HepG2 (cell line): ENCODE data around the gene SMDT1. TPM values are rescaled to one million over a fixed set of nuclear protein-coding genes. Genes with fewer than 3 reads are reported as not detected.

ENCODE experiments used
- ARID2 ChIP-seq: sonication (generic); formaldehyde crosslinking; IDR thresholded peaks from 2 replicates; pipeline ENCODE4 v1.8.1; 2022; ENCODE audit warnings: mild to moderate bottlenecking, missing genetic modification reagents, borderline replicate concordance
- ASH2L ChIP-seq: fragments of 300-600, 200-600 bp; sonication (generic); IDR thresholded peaks from 2 replicates; pipeline ENCODE4 v1.7.0; 2017; ENCODE audit warnings: low read depth, mild to moderate bottlenecking, moderate library complexity, mixed read lengths, low read length; ENCODE audit not compliant: insufficient read length
- BCL6 ChIP-seq: IDR thresholded peaks from 2 replicates; pipeline ENCODE4 v1.6.1; 2016; ENCODE audit warnings: missing genetic modification reagents, missing compliant biosample characterization
- CREB1 ChIP-seq, 2 experiments: fragments of 450-650 bp in 1 of 2; IDR thresholded peaks; 2 replicates each; pipeline ENCODE4 v1.6.1; 2016 to 2017; ENCODE audit warnings: control low read depth in 1 of 2, mild to moderate bottlenecking in 1 of 2, missing compliant biosample characterization in 1 of 2, missing genetic modification characterization in 1 of 2
- CREM ChIP-seq, 2 experiments: sonication (generic) in 1 of 2; formaldehyde crosslinking in 1 of 2; IDR thresholded peaks; 2 replicates each; pipeline versions ENCODE4 v1.4.0 to v1.6.1; 2016 to 2020; ENCODE audit warnings: antibody characterized with exemption in 1 of 2, mild to moderate bottlenecking in 1 of 2, missing genetic modification reagents in 1 of 2
- FOXC1 ChIP-seq: sonication (generic); formaldehyde crosslinking; IDR thresholded peaks from 2 replicates; pipeline ENCODE4 v1.8.0; 2022; ENCODE audit warnings: mild to moderate bottlenecking, missing genetic modification reagents, borderline replicate concordance
- FOXP1 ChIP-seq, 2 experiments: fragments of 450-650 bp in 1 of 2; IDR thresholded peaks; 2 replicates each; pipeline ENCODE4 v1.6.1; 2017 to 2018; ENCODE audit warnings: antibody characterized with exemption in 1 of 2
- GFI1 ChIP-seq: sonication (generic); formaldehyde crosslinking; IDR thresholded peaks from 2 replicates; pipeline ENCODE4 v1.5.0; 2020; ENCODE audit warnings: missing genetic modification reagents, mild to moderate bottlenecking, borderline replicate concordance
- HIVEP1 ChIP-seq: sonication (generic); formaldehyde crosslinking; IDR thresholded peaks from 2 replicates; pipeline ENCODE4 v1.4.0; 2020; ENCODE audit warnings: mild to moderate bottlenecking, missing genetic modification reagents
- HOMEZ ChIP-seq: IDR thresholded peaks from 2 replicates; pipeline ENCODE4 v1.6.1; 2016; ENCODE audit warnings: low read depth
- HOXA7 ChIP-seq: sonication (generic); formaldehyde crosslinking; IDR thresholded peaks from 2 replicates; pipeline ENCODE4 v1.8.1; 2022; ENCODE audit warnings: mild to moderate bottlenecking, missing genetic modification reagents, moderate library complexity
- KDM1A ChIP-seq: IDR thresholded peaks from 2 replicates; pipeline ENCODE4 v1.6.1; 2016; ENCODE audit warnings: missing compliant biosample characterization
- MAZ ChIP-seq, 2 experiments: sonication (generic) in 1 of 2; formaldehyde crosslinking in 1 of 2; IDR thresholded peaks; 2 replicates each; pipeline versions ENCODE4 v1.5.0 to v1.6.1; 2012 to 2020; ENCODE audit warnings: low read depth in 2 of 2, mild to moderate bottlenecking in 2 of 2, borderline replicate concordance in 1 of 2, improper control_type of control experiment in 1 of 2, low read length in 1 of 2, missing genetic modification reagents in 1 of 2, moderate library complexity in 1 of 2
- SRF ChIP-seq: IDR thresholded peaks from 2 replicates; pipeline ENCODE4 v1.6.1; 2011; ENCODE audit warnings: mild to moderate bottlenecking, low read depth, low read length, moderate library complexity
- ZBTB8A ChIP-seq: sonication (generic); formaldehyde crosslinking; IDR thresholded peaks from 2 replicates; pipeline ENCODE4 v1.4.0; 2020; ENCODE audit warnings: mild to moderate bottlenecking, low read depth, missing genetic modification reagents, borderline replicate concordance
- ZNF225 ChIP-seq: sonication (generic); formaldehyde crosslinking; IDR thresholded peaks from 2 replicates; pipeline ENCODE4 v1.4.0; 2020; ENCODE audit warnings: mild to moderate bottlenecking, missing genetic modification reagents
- ZNF263 ChIP-seq: sonication (generic); formaldehyde crosslinking; IDR thresholded peaks from 2 replicates; pipeline ENCODE4 v1.4.0; 2020; ENCODE audit warnings: missing genetic modification reagents
- ZNF614 ChIP-seq: IDR thresholded peaks from 2 replicates; pipeline ENCODE4 v1.6.1; 2018; ENCODE audit warnings: missing biosample characterization, missing genetic modification reagents, inconsistent platforms, borderline replicate concordance
- ZSCAN12 ChIP-seq: sonication (generic); formaldehyde crosslinking; IDR thresholded peaks from 2 replicates; pipeline ENCODE4 v1.9.0; 2021; ENCODE audit warnings: mild to moderate bottlenecking, missing genetic modification reagents
- ZSCAN5A ChIP-seq: sonication (generic); formaldehyde crosslinking; IDR thresholded peaks from 2 replicates; pipeline ENCODE4 v1.8.0; 2022; ENCODE audit warnings: mild to moderate bottlenecking, missing genetic modification reagents, borderline replicate concordance
- ZXDC ChIP-seq: sonication (generic); formaldehyde crosslinking; IDR thresholded peaks from 2 replicates; pipeline ENCODE4 v1.5.0; 2020; ENCODE audit warnings: mild to moderate bottlenecking, missing genetic modification reagents
- polyA plus RNA-seq, 8 experiments: library from polyadenylated mRNA; depleted of rRNA in 3 of 8; stranded (reverse) in 7 of 8; unstranded in 1 of 8; fragments of >200 nt; fragmentation: Illumina TruSeq in 4 of 8; extraction: Trizol in 4 of 8; gene quantifications; 2 replicates each; pipeline versions ENCODE4 v1.2.1 to v1.2.3, GENCODE V29; 2011 to 2016; ENCODE audit warnings: low read depth in 4 of 8, missing spikeins in 1 of 8, mixed read lengths in 1 of 8; ENCODE audit not compliant: insufficient read depth in 1 of 8
- total RNA-seq, 5 experiments: library from RNA; depleted of rRNA; stranded (reverse); fragments of >200 nt; fragmentation: Illumina TruSeq; extraction: Trizol; gene quantifications; 2 replicates each; pipeline ENCODE4 v1.2.3, GENCODE V29; 2016; ENCODE audit warnings: low read depth in 1 of 5

The SMDT1 gene
- total and polyA plus RNA-seq, 2 of the 13 experiments (the other 11 are each of a cell fraction or from before 2014, with no cell fraction given): 8.3 to 26.6 TPM

- TF ChIP-seq SRF: peak; percentile 31; the same call in 1 of the 2 replicates
- peak; percentile 33; the same call in 1 of the 2 replicates for TF ChIP-seq FOXC1
- TF ChIP-seq HOMEZ: peak; percentile 60; the same call in 1 of the 2 replicates
- TF ChIP-seq ZSCAN12 (CRISPR knock-in tag): no peak
- no peak for TF ChIP-seq ZNF225 (CRISPR knock-in tag)
- peak; percentile 5; the same call in 1 of the 2 replicates for TF ChIP-seq MAZ (IDR thresholded peaks at IDR 0.05; ENCODE audit: borderline replicate concordance, low read depth, low read length)
- peak; percentile 61 for TF ChIP-seq MAZ (CRISPR knock-in tag; IDR thresholded peaks at IDR 0.05; ENCODE audit: low read depth)
- no peak; the same call in 1 of the 2 replicates for TF ChIP-seq ZSCAN5A (CRISPR knock-in tag)
- 0 out of 2 replicates have a peak, but pooled peaks have one; percentile 73 for TF ChIP-seq HOXA7 (CRISPR knock-in tag)
- 0 out of 2 replicates have a peak, but pooled peaks have one; percentile 36 for TF ChIP-seq ZXDC (CRISPR knock-in tag)
- no peak for TF ChIP-seq KDM1A (CRISPR knock-in tag)
- peak; percentile 81; the same call in 1 of the 2 replicates for TF ChIP-seq ZNF614 (CRISPR knock-in tag)
- no peak for TF ChIP-seq GFI1 (CRISPR knock-in tag)
- peak; percentile 89 for TF ChIP-seq HIVEP1 (CRISPR knock-in tag)
- no peak for TF ChIP-seq CREB1 (IDR thresholded peaks at IDR 0.05)
- TF ChIP-seq CREB1 (CRISPR knock-in tag; IDR thresholded peaks at IDR 0.05): peak; percentile 70; the same call in 1 of the 2 replicates
- TF ChIP-seq BCL6: peak; percentile 47; the same call in 1 of the 2 replicates
- no peak for TF ChIP-seq ZBTB8A (CRISPR knock-in tag)
- TF ChIP-seq ZNF263: peak; percentile 65; the same call in 1 of the 2 replicates
- TF ChIP-seq ARID2 (CRISPR knock-in tag): peak; percentile 97
- peak; percentile 46 for TF ChIP-seq CREM (IDR thresholded peaks at IDR 0.05)
- peak; percentile 43; the same call in 1 of the 2 replicates for TF ChIP-seq CREM (CRISPR knock-in tag; IDR thresholded peaks at IDR 0.05)
- TF ChIP-seq FOXP1 (IDR thresholded peaks at IDR 0.05): no peak
- 0 out of 2 replicates have a peak, but pooled peaks have one; percentile 5 for TF ChIP-seq FOXP1 (CRISPR knock-in tag; IDR thresholded peaks at IDR 0.05)
- TF ChIP-seq ASH2L: peak; percentile 69
These were observed 8.7 kb upstream of the SMDT1 start, which contains the start of gene NAGA (continued) for GRCh38 chr22:42070517-42071422.
